ENCODE results near the gene IQGAP2.

- TF ChIP-seq CTCF (conservative IDR thresholded peaks at IDR 0.05) (no peak), EZH2 (IDR thresholded peaks at IDR 0.05; ENCODE audit: low read depth) (no peak)
Observed at GRCh38 chr5:76427206-76428140, 24.4 kb downstream of the IQGAP2 start.
